HEK293 (cell line): ENCODE results near the gene PTPRN2.

Source experiments
- ZBTB1 ChIP-seq: fragments of 450-650 bp; formaldehyde crosslinking; IDR thresholded peaks from 2 replicates; pipeline ENCODE4 v1.5.1; 2016; ENCODE audit warnings: missing biosample characterization, missing genetic modification characterization
- ZNF121 ChIP-seq: fragments of 450-650 bp; formaldehyde crosslinking; IDR thresholded peaks from 2 replicates; pipeline ENCODE4 v1.5.1; 2016; ENCODE audit warnings: missing biosample characterization, missing genetic modification characterization
- ZNF639 ChIP-seq: fragments of 450-650 bp; formaldehyde crosslinking; IDR thresholded peaks from 2 replicates; pipeline ENCODE4 v1.5.1; 2016; ENCODE audit warnings: missing biosample characterization, missing genetic modification characterization
- ZNF768 ChIP-seq: fragments of 450-650 bp; formaldehyde crosslinking; IDR thresholded peaks from 2 replicates; pipeline ENCODE4 v1.5.1; 2018; ENCODE audit warnings: missing biosample characterization, mild to moderate bottlenecking, missing genetic modification characterization
- TF ChIP-seq, protein P1 (sequence below): fragments of 450-650 bp; formaldehyde crosslinking; IDR thresholded peaks from 2 replicates; pipeline ENCODE4 v1.5.1; 2016; ENCODE audit warnings: missing biosample characterization, missing genetic modification characterization

GRCh38 chr7:157704365-157704764, 883.3 kb downstream of the PTPRN2 start:
- TF ChIP-seq, protein P1, sequence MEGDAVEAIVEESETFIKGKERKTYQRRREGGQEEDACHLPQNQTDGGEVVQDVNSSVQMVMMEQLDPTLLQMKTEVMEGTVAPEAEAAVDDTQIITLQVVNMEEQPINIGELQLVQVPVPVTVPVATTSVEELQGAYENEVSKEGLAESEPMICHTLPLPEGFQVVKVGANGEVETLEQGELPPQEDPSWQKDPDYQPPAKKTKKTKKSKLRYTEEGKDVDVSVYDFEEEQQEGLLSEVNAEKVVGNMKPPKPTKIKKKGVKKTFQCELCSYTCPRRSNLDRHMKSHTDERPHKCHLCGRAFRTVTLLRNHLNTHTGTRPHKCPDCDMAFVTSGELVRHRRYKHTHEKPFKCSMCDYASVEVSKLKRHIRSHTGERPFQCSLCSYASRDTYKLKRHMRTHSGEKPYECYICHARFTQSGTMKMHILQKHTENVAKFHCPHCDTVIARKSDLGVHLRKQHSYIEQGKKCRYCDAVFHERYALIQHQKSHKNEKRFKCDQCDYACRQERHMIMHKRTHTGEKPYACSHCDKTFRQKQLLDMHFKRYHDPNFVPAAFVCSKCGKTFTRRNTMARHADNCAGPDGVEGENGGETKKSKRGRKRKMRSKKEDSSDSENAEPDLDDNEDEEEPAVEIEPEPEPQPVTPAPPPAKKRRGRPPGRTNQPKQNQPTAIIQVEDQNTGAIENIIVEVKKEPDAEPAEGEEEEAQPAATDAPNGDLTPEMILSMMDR (tag by site-specific recombination) = no peak
- no peak for TF ChIP-seq ZNF768 (tag by site-specific recombination)
- TF ChIP-seq ZNF639 (tag by site-specific recombination) = no peak
- TF ChIP-seq ZBTB1 (tag by site-specific recombination) = no peak
- TF ChIP-seq ZNF121 = no peak
